K562 (cell line): ENCODE measurements around the gene ATP6V1F. TPM values are rescaled to one million over a fixed set of nuclear protein-coding genes. Genes with fewer than 3 reads are reported as not detected.

Experiments
- ARNT ChIP-seq, 2 experiments: fragments of 450-650 bp; IDR thresholded peaks; 2 replicates each; pipeline ENCODE4 v1.6.1; 2016; ENCODE audit warnings: mild to moderate bottlenecking in 1 of 2
- C11orf30 ChIP-seq: fragments of 450-650 bp; IDR thresholded peaks from 2 replicates; pipeline ENCODE4 v1.6.1; 2016; ENCODE audit warnings: low read depth, mild to moderate bottlenecking
- CHD4 ChIP-seq: fragments of 200-600 bp; sonication (generic); IDR thresholded peaks from 3 replicates; pipeline ENCODE4 v1.6.1; 2012; ENCODE audit warnings: low read depth, mild to moderate bottlenecking, mixed read lengths, low read length, inconsistent platforms; ENCODE audit not compliant: insufficient read depth, insufficient replicate concordance, poor library complexity, severe bottlenecking
- DDX20 ChIP-seq: fragments of 450-650 bp; IDR thresholded peaks from 2 replicates; pipeline ENCODE4 v1.6.1; 2016; ENCODE audit warnings: missing genetic modification characterization, low read depth, mild to moderate bottlenecking, missing compliant biosample characterization, moderate library complexity
- MEF2D ChIP-seq: conservative IDR thresholded peaks from 2 replicates; pipeline ENCODE4 v1.6.1; 2016; ENCODE audit warnings: low read depth, missing genetic modification characterization, missing compliant biosample characterization
- NELFE ChIP-seq: IDR thresholded peaks from 2 replicates; pipeline ENCODE4 v1.6.1; 2011; ENCODE audit warnings: mild to moderate bottlenecking; ENCODE audit not compliant: insufficient read depth, insufficient read length
- NFE2L1 ChIP-seq: fragments of 450-650 bp; IDR thresholded peaks from 2 replicates; pipeline ENCODE4 v1.6.1; 2016; ENCODE audit warnings: missing genetic modification characterization, low read depth, mild to moderate bottlenecking, missing compliant biosample characterization, moderate library complexity, borderline replicate concordance
- PTRF ChIP-seq: fragments of 450-650 bp; IDR thresholded peaks from 2 replicates; pipeline ENCODE4 v1.6.1; 2016; ENCODE audit warnings: mild to moderate bottlenecking, missing genetic modification characterization, missing compliant biosample characterization
- SLC30A9 ChIP-seq: fragments of 250-450 bp; sonication (Bioruptor Pico); IDR thresholded peaks from 2 replicates; pipeline ENCODE4 v1.8.0; 2022; ENCODE audit warnings: mild to moderate bottlenecking, moderate library complexity
- ZBTB40 ChIP-seq, 2 experiments: fragments of 450-650 bp in 1 of 2; sonication (generic) in 1 of 2; formaldehyde crosslinking in 1 of 2; IDR thresholded peaks; 2 replicates each; pipeline versions ENCODE4 v1.7.1 to v1.9.0; 2016 to 2022; ENCODE audit warnings: inconsistent platforms in 1 of 2, mild to moderate bottlenecking in 1 of 2, missing genetic modification reagents in 1 of 2
- ZFP91 ChIP-seq: sonication (generic); formaldehyde crosslinking; IDR thresholded peaks from 2 replicates; pipeline ENCODE4 v1.8.0; 2022; ENCODE audit warnings: mild to moderate bottlenecking, missing genetic modification reagents
- ZNF212 ChIP-seq: fragments of 450-650 bp; formaldehyde crosslinking; IDR thresholded peaks from 2 replicates; pipeline ENCODE4 v1.4.0; 2020; ENCODE audit warnings: mild to moderate bottlenecking
- polyA plus RNA-seq, 8 experiments: library from polyadenylated mRNA; depleted of rRNA in 4 of 8; stranded (reverse) in 5 of 8; unstranded in 3 of 8; fragments of >200 nt; fragmentation: Nextera tagmentation in 2 of 8; fragmentation: Illumina TruSeq in 1 of 8; extraction: Ambion mirVana in 2 of 8; extraction: Trizol in 1 of 8; gene quantifications; 2 replicates each; pipeline versions ENCODE4 v1.2.1 to v1.2.3, GENCODE V29; 2011 to 2014; ENCODE audit warnings: inconsistent platforms in 1 of 8, missing spikeins in 1 of 8
- total RNA-seq, 7 experiments: library from RNA; depleted of rRNA in 6 of 7; stranded (reverse); fragments of >200 nt in 6 of 7; fragmentation: Illumina TruSeq in 2 of 7; extraction: Trizol in 2 of 7; gene quantifications; 2 replicates each; pipeline versions ENCODE4 v1.2.1 to v1.2.3, GENCODE V29; 2011 to 2021; ENCODE audit warnings: low replicate concordance in 1 of 7
- TF ChIP-seq, protein P1 (sequence below): fragments of 450-650 bp; IDR thresholded peaks from 2 replicates; pipeline ENCODE4 v1.6.1; 2018; ENCODE audit not compliant: partially characterized antibody

ATP6V1F gene
- total and polyA plus RNA-seq, 9 of the 15 experiments (the other 6 are each of a cell fraction or from before 2014, with no cell fraction given) = 206 to 1,123 (median 542) TPM

DNA sequence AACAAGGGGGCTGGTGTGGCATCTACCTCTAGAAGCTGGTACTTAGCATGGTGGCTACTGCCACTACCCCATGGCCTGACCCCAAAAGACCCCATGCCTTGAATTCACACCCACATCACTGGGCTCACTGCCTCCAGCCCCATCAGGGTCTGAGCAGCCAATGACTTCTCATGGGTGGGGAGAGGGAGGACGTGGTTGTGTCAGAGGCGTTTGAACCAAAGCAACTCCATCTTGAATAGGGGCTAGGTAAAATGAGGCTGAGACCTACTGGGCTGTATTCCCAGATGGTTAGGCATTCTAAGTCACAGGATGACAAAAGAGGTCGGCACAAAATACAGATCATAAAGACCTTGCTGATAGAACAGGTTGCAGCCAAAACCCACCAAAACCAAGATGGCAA lies 32.7 kb downstream of the ATP6V1F start (continued):
- no peak for TF ChIP-seq ZBTB40 (IDR thresholded peaks at IDR 0.05)
- no peak for TF ChIP-seq ZBTB40 (CRISPR knock-in tag; IDR thresholded peaks at IDR 0.05)
- no peak for TF ChIP-seq ZFP91 (CRISPR knock-in tag)
- no peak for TF ChIP-seq NELFE
- TF ChIP-seq C11orf30 = no peak
- TF ChIP-seq CHD4 = no peak
- TF ChIP-seq, protein P1, sequence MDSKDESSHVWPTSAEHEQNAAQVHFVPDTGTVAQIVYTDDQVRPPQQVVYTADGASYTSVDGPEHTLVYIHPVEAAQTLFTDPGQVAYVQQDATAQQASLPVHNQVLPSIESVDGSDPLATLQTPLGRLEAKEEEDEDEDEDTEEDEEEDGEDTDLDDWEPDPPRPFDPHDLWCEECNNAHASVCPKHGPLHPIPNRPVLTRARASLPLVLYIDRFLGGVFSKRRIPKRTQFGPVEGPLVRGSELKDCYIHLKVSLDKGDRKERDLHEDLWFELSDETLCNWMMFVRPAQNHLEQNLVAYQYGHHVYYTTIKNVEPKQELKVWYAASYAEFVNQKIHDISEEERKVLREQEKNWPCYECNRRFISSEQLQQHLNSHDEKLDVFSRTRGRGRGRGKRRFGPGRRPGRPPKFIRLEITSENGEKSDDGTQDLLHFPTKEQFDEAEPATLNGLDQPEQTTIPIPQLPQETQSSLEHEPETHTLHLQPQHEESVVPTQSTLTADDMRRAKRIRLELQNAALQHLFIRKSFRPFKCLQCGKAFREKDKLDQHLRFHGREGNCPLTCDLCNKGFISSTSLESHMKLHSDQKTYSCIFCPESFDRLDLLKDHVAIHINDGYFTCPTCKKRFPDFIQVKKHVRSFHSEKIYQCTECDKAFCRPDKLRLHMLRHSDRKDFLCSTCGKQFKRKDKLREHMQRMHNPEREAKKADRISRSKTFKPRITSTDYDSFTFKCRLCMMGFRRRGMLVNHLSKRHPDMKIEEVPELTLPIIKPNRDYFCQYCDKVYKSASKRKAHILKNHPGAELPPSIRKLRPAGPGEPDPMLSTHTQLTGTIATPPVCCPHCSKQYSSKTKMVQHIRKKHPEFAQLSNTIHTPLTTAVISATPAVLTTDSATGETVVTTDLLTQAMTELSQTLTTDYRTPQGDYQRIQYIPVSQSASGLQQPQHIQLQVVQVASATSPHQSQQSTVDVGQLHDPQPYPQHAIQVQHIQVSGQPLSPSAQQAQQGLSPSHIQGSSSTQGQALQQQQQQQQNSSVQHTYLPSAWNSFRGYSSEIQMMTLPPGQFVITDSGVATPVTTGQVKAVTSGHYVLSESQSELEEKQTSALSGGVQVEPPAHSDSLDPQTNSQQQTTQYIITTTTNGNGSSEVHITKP = no peak
- no peak for TF ChIP-seq NFE2L1 (tag)
- TF ChIP-seq MEF2D (tag) = peak; percentile 53; the same call in 1 of the 2 replicates
- no peak for TF ChIP-seq SLC30A9 (CRISPR knock-in tag)
- TF ChIP-seq DDX20 (tag) = peak; percentile 70; the same call in 1 of the 2 replicates
- peak; percentile 56; the same call in 1 of the 2 replicates for TF ChIP-seq PTRF (tag)
- no peak for TF ChIP-seq ZNF212 (CRISPR knock-in tag)
- TF ChIP-seq ARNT (IDR thresholded peaks at IDR 0.05) = no peak
